HG02588 (cell line): Measurements from ENCODE around the gene TBL1XR1.

Experiments used
- ATAC-seq: cut with Tn5 transposase; IDR thresholded peaks from one replicate; pipeline ENCODE4 v1.9.1; 2021; ENCODE audit warnings: mild to moderate bottlenecking, moderate library complexity; ENCODE audit not compliant: unreplicated experiment

TBL1XR1 gene

DNA sequence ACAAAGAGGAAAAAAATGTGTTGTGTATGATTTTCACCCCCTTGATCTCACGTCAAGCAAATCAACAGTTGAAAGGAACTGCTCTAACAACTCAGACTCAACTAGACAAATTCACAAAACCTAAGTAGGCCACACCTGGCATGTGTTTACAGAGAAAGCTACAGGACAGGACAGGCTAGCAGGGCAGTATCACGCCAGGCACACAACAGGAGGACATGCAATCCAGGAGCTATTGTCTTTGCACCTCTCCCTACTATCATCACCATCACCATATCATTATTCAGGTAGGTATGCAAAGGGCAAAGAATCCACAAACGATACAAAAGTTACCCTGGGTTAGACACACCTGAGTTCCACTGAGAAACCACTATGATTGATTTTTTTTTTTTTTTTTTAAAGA, 86.4 kb downstream of the TBL1XR1 start:
- ATAC-seq, result no peak

DNA sequence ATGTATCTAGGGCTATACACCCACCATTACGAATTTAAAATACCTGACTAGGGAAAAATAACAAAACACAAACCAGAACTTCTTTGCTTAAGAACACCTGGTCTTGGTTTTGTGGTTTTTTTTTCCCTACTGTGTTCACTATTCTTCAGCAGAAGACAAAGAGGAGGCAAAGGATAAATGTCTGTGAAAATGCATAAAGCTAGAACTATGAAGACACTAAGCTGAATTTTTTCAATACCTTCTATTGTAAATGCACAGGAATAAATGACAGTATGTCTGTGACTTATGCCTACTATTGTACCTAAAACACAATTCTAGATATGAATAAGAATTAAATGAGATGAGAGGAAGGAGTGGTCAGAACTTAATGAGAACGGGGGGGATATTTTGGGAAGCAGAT, 86.9 kb downstream of the TBL1XR1 start:
- no peak for ATAC-seq

DNA sequence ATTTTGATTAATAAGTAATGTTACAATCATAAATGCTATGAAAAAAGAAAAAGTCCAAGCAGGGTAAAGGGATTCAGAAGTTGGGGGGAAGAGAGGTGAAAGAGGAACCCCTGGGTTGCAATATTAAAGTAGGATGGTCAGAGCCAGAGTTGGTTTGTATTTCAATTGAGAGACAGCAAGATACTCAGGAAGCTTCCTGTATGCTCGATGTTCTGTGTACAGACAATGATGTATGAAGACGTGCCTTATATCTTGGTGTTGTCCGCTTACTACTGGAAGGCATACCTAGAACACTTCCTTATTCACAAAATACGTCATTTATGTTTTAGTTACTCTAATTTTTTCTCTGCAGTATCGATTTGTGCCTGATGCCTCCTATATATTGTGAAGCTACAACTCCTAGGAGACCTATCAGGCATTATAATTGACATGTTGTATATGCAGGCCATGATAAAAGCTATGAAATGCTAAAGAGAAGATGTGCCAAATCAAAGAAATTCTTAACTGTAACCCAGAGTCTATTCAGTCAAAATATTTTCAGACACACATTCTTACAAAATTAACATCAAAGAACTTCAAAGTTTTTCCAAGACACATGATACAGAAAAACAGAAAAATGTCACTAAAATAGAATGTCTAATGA, 87.5 kb downstream of the TBL1XR1 start:
- no peak for ATAC-seq

DNA sequence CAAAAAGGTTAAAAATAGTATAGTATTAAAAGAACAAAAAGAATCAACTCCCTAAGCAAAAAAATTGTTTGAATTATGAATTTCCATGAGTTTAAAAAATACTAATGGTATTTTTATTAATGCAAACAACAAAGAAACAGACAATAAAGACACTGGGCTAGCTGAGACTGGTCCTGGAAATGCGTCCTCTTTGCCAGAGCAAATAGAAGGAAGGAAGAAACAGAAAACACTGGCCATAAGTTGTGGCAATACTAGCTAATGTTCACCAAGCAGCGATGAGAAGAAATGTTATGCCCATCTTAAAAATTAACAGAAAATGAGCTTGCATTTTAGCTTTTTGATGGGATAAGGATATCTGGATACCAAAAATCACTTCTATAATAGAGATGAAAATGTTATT, 88.6 kb downstream of the TBL1XR1 start:
- no peak for ATAC-seq

DNA sequence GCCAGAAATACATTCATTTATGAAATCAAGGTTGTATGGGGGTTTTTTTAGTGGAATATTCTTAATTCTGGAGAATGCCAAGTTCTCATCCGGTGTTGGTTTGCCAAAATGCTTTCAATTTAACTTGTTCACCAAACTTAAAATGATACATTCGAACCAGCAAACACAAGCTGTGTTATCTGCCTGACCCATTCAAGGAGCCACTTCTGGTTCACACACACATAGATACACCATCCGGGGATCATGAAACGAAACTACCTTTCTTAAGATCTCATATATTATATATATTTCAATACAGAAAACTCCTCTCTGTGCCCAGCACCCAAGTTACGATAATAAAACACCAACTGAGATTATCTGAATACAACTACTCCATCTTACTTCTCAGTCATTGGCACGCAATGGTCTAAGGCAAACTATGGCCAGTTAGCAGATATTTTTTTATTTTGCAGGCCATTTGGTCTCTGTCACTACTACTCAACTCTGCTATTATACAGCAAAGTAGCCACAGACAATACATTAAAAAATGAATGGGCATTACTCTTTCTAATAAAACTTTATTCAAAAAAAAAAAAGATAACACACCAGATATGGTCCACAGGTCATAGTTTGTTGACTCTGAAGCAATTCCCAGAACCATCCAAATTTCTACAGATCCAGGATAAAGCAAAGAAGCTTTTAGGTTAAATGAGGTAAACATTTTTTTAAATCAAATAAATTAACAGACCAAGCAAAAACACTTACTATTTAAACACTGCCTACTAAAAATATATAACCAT, 89.6 kb downstream of the TBL1XR1 start:
- no peak for ATAC-seq

DNA sequence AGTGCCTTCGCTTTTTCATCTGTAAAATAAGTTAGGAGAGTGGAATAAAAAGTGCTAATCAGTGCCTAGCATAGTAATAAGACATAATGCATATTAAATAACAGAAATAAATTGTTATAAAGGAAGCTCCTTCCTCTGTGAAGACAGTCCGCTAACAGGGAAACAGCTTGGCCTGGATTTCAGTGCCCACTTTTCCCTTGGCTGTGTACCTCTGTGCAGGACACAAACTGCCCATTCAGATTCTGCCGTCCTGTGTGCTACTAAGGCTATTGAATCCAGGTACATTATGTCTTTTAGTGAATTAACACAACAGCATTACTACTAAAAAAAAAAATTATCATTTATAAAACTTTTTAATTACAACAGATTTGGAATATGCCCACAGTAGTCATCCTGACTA, 90.7 kb downstream of the TBL1XR1 start:
- no peak for ATAC-seq

DNA sequence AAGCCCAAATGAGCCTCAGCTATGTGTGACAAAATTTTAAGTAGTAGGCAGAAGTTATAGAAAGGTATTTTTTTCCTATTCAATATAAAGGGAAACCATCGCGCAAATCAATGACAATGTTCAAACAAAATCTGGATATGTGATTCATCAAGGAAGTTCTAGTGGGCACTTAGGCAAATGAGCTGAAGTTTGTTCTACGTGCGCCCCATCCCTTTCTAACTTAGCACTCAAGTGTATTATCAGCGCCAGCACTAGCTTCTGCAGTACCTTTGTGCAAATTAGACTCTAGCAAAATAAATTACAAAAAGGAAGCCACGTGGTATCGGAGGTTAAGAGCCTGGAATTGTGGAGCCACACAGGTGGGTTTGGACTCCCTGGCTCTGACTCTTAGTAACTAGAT, 91.1 kb downstream of the TBL1XR1 start:
- no peak for ATAC-seq

DNA sequence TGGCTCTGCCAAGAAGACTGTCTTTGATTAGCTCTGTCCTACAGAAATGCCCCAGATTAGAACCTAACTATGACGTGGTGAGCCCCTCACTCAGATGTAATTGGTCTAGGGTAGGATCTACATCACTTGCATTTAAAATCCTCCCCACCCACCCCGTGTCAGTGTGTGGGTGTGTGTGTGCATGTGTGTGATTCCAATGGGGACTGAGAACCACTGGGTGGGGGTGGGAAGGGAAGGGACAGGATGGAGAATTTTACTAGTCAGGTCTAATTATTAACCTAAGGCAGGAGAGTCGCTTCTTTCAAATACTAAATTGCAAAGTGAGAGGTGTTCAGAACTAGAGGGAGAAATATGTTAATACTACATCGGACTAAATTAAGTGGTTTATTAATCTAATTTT, 91.7 kb downstream of the TBL1XR1 start:
- no peak for ATAC-seq

DNA sequence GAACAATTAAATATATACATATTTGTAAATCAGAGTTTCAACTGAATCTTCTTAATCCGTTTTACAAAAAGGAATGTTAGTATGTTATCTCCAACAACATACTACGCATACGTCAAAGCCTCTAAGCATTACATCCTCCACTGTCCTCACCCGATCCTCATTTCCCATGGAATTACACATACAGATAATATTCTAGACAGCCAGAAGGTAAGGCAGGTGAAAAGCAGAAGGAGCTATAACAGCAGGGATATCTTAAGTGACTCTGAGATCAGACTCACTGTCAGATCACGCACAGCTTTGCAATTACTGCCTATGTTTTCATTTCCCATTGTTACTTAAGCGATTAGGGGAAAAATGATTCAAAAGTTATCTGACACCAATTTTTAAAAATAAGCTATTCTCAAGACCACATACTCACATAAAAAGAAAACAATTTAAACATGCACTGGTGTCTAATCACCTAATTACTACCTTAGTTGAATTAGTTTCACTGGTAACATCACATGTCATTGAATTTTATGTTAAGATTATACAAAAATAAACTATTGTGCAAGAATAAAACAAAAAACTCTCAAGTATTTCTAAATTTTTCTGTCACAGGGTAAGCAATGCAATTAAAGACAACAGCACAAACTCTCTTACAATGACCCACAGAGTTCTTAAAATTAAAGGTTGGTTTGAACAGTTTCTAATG, 92.8 kb downstream of the TBL1XR1 start:
- no peak for ATAC-seq

DNA sequence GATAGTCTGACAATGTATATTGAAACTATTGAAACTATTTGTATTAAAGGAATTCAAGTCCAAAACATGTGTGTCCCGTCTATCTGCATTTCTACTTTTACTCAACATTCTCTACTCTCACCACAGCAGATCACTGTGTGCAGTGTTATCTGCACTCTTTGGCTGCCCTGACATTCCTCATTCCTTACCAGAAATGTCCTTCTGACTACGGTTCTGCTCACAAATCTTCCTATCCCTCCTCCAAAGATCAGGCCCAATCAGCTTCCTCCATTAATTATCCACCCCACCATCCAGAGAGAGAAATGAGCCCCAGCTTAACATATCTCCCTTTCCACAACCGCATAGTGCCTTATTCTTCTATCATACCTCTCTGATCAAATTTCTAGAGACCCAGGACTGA, 94.7 kb downstream of the TBL1XR1 start:
- no peak for ATAC-seq

DNA sequence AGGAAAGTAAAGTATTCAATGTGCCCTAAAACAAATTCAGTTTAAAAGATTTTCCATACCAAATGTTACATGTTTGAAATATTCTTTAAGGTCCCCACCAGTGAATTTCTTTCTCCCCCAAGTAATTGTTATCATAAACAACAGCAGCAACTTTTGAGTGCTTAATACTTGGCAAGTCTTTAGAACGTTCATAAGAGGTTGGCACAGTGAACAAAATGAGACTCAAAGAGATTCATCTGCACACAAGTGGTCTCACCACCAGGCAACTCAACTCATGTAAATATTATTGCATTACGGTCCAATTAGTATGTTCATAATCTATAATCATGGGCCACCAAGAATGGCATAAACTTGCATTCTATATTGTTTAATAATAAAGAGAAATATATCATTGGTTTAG, 98.7 kb downstream of the TBL1XR1 start:
- no peak for ATAC-seq

DNA sequence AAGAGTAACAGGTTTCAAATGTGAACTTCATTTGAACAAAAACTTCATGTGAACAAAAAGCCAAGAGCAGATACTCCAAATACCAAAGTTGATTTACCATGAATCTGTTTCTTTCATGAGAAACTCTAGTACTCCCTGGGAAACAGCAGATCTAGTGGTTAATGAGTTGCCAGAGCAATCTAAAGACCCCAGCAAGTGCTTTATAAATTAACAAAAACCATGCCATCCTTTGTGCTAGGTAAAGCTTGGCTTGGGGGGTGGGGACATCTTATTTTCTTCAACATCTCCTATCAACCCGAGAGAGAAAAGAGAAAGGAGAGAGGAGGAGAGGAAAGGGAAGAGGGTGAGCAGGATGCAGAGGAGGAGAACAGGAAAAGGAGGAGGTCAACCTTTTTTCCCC, 100.7 kb downstream of the TBL1XR1 start:
- no peak for ATAC-seq

DNA sequence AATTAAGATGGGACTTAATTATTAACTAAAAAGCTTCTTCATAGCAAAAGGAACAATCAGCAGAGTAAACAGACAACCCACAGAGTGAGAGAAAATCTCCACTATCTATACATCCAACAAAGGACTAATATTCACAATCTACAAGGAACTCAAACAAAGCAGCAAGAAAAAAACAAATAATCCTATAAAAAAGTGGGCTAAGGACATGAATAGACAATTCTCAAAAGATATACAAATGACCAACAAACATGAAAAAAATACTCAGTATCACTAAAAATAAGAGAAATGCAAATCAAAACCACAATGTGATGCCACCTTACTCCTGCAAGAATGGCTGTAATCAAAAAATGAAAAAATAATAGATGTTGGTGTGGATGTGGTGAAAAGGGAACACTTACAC, 103.3 kb downstream of the TBL1XR1 start:
- no peak for ATAC-seq

DNA sequence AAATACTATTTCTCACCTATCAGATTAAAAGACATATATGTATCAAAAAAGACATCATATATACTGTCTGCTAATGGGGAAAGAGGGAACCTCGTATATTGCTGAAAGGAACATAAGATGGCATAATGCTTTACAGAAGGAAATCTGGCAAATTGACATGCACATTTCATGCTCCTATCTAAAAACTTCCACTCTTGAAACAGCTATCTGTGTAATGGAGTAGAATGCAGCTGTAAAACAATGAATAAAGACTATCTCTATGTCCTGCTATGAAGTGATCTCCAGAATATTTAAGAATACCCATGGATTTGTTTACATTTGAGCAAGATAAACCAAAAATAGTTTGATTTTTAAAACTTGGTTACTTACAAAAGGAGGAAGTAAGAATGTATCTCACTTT, 107.4 kb downstream of the TBL1XR1 start:
- ATAC-seq, result no peak

DNA sequence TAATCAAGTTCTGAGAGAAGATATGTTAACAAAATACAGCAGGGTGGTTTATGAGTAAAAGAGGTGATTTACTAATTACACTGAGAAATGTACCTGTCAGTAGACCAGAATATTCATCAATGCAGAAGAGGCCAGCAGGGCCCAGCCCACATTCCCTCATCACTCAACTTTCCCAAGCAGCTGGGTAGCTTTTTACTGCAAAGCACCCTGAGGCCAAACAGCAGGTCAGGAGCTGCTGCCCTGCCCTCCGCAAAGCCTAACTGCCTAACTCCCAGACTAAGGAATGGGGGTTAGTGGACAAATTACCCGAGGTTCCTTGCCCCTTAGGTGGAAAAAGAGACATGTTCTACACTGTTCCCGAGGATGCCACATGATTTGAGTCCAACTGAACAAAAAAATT, 108.2 kb downstream of the TBL1XR1 start:
- ATAC-seq, result no peak

DNA sequence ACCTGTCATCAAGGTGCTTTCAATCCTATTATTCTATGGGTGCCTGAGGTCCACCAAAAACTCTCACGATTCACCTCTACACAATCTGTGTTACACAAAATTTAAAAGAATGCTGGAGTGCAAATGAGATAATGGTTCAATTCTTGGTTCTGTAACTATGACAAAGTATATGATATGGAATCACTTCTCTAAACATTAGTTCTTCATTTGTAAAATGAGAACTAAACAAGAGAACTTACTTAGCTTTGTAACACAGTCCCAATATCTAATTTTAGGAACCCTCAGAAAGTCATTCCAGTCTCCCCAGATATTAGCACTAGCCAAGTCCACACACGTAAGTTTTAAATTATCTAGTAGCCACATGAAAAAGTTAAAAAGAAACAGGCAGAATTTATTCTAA, 111.5 kb downstream of the TBL1XR1 start:
- no peak for ATAC-seq

DNA sequence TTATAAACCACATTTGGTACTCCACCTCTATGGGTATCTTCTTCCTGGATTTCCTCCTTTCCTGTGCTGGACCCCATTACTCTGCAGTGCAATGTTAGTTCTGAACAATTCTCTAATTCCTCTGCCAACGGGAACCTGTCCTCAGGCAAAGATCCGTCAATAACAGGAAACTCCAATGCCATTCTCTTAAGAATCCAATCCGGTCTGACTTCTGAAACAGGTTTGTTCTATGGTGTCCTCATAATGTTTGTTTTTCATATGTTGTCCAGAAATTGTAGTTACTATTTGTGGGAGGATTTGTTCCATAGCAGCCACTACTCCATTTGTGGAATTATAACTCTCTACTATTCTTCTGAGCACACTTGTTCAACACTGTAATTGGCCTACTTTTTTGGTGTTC, 112.7 kb downstream of the TBL1XR1 start:
- no peak for ATAC-seq

DNA sequence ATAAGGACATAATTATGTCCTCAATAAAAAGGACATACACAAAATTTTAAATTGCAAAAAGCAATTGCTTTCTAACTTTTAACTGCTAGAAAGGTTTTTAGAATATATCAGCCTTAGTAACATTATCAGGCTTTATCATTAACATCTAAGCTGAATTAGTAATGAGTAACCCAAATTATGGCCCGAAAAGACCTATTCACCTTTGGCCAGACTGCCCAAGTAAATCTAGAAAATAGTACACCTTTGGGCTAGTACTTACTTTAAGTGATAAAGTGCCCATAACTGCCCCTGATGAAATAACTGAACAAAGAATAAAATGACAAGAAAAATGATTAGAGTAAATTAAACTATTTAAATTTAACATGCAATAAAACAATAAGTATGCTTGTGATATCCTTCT, 117.2 kb downstream of the TBL1XR1 start:
- ATAC-seq, result no peak

DNA sequence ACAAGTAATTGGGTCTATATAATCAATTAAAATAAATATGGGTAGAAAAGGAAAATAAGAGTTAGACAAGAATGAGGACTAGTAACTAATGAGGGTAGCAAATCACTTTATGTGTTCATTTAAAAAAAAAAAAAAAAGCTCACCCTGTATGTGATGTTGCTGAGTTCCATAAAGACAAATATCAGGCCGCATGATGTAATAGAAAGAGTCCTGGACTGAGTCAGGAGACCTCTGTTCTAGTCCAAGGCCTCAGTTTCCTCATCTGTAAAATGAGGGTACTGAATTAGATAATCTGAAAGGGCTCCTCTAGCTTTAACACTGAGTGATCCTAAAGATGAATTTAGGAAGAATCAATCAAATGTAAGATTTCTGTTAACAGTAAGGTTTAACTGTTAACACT, 117.6 kb downstream of the TBL1XR1 start:
- no peak for ATAC-seq

DNA sequence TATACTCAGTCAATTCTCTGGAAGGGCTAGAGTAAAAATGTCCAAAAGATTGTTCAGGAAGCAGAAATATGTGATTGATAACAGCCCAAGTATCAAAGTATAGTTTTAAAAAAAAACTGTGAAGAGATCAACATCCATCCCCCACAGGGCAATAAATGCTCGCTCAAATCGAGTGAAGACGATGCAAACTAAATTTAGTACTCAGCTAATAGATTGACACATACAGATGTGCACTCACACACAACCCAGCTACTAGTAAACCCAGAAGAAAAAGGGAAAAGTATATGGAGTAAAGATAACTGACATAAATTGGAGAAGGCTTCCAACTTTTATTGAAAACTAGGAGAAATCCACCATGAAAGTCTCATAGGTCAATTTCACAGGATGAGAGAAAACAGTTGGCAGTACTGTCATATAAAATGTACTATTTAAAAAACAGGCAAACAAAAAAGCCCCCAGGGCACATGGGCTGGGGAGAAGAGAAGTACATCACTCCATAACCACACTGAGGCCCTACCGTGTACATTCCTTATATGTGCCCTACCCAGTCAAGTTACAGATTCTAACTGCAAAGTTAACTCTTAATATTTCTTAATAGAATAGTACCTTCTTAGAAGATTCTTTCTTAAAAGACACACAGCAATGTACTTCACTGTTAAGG, 125.7 kb downstream of the TBL1XR1 start:
- ATAC-seq, result no peak

DNA sequence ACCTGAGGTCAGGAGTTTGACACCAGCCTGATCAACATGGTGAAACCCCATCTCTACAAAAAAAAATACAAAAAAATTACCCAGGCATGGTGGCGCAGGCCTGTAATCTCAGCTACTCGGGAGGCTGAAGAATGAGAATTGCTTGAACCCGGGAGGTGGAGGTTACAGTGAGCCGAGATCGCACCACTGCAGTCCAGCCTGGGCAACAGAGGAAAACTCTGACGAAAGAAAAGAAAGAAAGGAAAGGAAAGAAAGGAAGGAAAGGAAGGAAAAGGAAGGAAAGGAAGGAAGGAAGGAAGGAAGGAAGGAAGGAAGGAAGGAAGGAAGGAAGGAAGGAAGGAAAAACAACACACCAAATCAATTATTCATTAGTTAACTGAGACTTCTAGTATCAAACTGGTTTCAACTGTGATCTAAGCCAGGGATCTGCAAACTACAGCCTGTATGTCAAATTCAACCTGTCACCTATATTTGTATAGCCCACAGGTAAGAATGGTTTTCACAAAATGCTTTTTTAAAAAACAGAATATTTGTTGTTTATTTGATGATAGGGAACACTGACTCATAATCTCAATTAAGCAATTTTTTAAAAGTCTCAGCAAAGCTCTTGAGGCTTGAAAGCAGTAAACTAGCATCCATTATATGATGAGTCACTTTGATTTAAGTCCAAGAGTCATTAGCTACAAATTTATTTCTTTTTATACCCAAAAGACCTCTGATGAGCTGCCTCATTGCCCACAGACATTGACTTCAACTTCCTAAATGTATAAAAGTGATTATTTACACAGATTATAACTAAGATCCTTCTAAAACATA, 127.6 kb downstream of the TBL1XR1 start:
- no peak for ATAC-seq
